Upper lobe of left lung (tissue), 4 donors: ENCODE measurements around the gene SHLD2.

Source experiments
- EP300 ChIP-seq, 4 donors: sonication (generic); formaldehyde crosslinking; IDR thresholded peaks; one replicate each; pipeline ENCODE4 v1.5.1; 2017; ENCODE audit warnings: antibody characterized with exemption in 4 of 4, control low read depth in 2 of 4
- POLR2A ChIP-seq, 4 donors: fragments of 450-650 bp; IDR thresholded peaks; one replicate each; pipeline ENCODE4 v1.5.1; 2016 to 2017; ENCODE audit warnings: antibody characterized with exemption in 4 of 4, mild to moderate bottlenecking in 2 of 4
- TF ChIP-seq, protein P1 (sequence below), 6 experiments: fragments of 450-650 bp in 4 of 6; fragments of 200-600 bp in 2 of 6; sonication (generic) in 2 of 6; IDR thresholded peaks; one replicate each; pipeline ENCODE4 v1.5.1; 2016 to 2019; ENCODE audit warnings: antibody characterized with exemption in 6 of 6

GRCh38 chr10:87058171-87058570 is 36.8 kb upstream of the SHLD2 start:
- TF ChIP-seq, protein P1, sequence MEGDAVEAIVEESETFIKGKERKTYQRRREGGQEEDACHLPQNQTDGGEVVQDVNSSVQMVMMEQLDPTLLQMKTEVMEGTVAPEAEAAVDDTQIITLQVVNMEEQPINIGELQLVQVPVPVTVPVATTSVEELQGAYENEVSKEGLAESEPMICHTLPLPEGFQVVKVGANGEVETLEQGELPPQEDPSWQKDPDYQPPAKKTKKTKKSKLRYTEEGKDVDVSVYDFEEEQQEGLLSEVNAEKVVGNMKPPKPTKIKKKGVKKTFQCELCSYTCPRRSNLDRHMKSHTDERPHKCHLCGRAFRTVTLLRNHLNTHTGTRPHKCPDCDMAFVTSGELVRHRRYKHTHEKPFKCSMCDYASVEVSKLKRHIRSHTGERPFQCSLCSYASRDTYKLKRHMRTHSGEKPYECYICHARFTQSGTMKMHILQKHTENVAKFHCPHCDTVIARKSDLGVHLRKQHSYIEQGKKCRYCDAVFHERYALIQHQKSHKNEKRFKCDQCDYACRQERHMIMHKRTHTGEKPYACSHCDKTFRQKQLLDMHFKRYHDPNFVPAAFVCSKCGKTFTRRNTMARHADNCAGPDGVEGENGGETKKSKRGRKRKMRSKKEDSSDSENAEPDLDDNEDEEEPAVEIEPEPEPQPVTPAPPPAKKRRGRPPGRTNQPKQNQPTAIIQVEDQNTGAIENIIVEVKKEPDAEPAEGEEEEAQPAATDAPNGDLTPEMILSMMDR (IDR thresholded peaks at IDR 0.05) = no peak
- TF ChIP-seq EP300 (IDR thresholded peaks at IDR 0.05) = no peak
- no peak for TF ChIP-seq POLR2A (IDR thresholded peaks at IDR 0.05)
